ENCODE measurements around the gene CBX8.

The CBX8 gene

DNA sequence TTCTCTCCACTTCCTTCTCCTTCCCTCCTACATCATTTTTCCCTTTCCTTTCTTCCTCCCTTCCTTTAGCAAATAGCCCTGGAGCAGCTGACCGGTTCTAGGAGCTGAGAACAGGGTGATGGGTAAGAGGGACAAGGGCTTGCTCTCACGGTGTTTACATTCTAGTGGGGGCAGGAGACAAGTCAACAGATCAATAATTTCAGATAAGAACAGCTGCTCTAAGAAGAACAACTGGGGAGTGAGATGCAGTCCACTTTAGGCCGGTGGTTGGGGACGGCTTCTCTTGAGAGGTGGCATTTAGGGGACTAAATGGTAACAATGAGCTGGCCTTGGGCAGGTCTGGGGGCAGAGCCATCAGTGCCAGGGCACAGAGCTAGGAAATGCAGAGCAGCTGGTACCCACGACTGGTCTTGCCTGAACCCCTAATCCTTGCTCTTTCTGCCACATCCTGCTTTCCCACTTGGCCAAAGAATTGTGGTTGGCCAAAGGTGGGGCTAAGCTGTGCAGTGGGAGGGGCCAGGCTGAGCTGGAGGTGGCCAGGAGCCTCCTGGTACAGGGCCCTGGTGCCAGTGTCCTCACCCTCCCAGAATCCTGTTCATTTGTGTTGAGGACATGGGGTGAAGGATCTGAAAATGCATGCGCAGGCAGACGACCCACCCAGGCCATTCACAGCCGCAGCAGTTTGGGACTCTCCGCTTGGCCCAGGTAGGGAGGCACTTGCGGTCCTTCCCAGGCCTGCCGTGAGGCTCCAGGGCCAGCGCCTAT lies 24.6 kb upstream of the CBX8 start:
- no peak for DNase-seq (ENCODE audit: extremely low read depth in 1 of 2, low read depth in 1 of 2)

DNA sequence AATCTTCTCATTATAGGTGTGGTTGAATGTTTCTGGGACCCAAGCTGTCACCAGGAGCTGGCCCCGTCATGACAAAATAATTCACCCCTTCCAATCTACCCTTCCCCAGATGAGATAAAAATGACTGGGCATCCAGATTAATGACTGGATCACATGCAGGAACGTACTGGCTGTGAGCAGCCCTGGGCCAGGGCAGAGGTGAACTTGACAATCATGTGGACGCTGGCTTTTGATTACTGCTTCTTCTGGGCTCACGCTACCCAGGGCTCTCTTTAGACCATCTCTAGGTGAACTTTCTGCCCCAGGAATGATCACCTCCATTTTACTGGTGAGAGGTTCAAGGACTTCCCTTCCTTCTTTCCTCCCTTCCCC lies 24.1 kb upstream of the CBX8 start:
- no peak for DNase-seq (ENCODE audit: extremely low read depth in 1 of 2, low read depth in 1 of 2)

DNA sequence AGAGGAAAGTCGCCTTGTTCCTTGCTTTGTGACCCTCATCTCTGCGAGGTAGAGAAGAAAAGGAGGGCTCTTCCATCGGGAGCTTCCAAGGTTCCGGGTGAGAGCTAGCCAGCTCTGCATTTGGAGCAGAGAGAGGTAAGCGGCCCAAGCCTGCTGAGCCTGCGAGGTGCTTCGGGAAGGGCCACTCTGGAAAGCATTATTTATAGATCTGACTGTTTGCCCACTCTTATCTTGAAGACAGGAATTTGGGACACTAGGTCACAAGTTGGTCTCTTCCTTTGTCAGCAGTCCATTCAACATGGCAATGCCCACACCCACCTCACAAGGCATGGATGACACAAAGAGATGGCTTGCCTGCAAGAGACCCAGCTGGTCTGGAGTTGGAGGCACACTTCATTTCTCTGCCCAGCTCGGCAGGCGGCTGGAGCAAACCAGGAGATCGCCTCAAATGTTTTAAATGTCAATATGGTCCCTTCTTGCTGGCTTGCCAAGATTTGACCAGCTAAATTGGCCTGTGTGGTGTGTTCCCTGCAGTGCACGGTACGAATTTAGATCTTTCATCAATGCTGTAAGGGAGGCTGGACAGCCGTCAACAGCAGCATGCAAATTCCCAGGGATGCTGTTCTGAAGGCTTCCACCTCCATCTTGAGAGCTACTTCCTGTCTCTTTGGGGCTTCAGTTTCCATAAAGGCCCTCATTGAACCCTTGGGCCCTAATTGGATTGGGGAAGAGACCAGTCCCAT lies 22.8 kb upstream of the CBX8 start:
- no peak for DNase-seq (ENCODE audit: extremely low read depth in 1 of 2, low read depth in 1 of 2)

DNA sequence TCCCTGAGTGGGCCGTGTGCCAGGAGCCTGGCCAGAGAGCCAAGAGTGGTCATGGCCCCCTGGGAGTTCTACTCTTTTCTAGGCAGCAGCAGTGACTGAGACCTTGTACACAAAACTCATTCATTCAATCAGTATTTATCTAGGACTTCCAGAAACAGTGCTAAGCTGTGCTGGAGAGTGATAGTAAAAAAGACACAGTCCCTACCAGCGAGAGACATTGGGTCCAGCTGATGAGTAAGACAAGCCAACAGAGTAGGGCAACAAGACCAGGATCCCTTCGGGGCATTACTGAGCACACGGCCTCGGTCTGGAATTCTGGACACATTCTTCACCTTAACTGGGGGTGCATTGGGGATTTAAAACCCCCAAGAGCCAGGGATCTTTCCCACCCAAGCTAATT lies 22.2 kb upstream of the CBX8 start:
- no peak for DNase-seq (ENCODE audit: extremely low read depth in 1 of 2, low read depth in 1 of 2)

DNA sequence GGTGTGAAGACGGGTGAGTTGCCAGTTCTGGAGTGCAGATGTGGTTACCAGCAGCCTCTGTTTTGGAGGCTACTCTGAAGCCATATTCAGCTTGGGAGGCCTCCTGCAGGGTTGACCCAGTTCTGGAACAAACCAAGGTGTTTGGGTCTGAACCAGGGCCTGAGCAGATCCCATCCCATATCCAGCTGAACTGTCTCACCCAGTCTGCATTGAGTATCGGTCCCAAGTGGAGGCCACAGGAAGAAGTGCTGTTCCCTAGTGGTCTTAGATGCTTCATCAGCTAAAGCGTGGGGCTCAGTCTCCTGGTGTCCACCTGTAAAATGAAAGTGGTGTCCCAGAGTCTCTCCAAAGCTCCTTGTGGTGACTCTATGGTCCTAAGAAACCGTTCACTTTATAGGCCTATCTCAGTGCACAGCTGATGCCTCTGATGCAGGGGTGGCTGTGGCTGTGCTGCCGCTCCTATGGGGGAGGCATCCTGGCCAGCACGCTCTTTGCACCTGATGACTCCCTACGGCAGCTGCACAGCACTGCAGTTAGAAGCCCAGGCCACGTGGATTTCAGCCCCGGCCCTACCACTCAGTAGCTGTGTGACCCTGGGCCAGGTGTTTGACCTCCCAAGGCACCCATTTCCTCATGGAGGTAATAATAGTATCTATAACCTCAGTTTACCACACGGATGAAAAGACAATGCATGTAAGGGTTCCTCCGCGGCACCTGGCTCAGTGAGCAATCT lies 21.3 kb upstream of the CBX8 start:
- DNase-seq (ENCODE audit: extremely low read depth in 1 of 2, low read depth in 1 of 2): no peak

DNA sequence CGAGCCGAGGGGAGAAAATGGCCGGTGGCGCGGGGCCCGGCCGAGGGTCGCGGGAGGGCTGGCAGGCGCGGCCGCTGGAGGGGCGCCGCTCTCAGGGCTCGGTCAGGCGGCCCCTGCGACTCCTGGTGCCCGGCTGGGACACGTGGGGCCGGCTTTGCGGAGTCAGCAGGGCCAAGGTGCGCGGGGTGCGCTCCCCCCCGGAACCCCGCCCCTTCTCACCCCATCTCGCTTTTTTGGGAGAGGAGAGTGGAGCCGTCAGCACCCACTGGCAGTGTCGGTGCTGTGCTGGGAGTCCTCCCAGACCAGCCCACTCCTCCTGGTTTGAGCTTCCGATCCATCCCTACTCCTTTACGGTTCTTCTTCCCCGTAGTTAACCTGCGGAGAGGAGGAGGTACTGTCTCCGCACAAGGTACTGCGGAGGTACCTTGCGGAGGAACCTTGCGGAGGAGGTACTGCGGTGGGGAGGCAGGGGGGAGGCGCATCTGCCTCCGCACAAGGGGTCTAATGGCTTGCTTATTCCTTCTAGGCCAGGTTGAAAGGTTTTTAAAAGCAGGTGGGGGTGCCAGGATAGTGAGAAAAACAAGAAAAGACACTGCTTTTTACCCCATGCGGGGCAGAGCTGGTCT lies 19.1 kb upstream of the CBX8 start:
- DNase-seq (ENCODE audit: extremely low read depth in 1 of 2, low read depth in 1 of 2): no peak

DNA sequence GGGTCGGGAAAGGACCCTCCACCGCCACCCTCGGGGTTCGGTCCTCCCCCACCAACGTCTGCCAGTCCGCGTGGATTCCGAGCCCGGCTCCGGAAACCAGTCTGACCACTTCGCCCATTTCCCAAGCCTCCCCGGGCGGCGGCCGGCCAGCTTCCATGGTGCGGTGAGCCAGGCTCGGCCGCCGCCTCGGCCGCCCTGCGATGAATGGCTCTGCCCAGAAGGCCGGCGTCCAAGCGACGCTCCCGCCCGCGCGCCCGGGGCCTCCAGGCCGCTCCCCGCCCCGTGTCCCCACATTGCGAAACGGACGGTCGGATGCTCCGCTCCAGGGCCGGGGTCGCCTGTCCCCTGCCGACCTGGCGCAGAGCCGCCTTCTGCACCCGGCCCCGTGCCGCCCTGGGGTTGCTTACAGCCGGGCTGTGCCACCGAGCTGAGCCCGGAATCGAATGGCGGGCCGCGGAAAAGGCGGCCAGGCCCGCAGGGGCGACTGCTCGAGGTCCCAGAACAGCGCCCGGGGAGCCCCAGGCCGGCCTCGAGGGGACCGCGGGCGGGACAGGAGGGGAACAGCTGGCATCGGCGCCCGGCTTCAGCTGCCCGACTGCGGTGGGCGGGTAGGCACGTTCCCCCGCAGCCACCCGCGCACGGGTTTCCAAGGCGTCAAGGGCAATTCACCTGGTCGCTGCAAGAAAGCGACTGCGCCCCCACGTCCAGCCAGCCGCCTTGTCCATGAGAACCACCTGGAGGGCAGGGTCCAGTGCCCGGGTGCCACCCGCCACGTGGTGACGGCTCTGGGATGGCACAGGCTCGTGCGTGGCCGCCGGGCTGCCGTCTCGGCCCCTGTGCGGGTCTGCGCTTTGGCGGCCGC lies 18.3 kb upstream of the CBX8 start:
- no peak for DNase-seq (ENCODE audit: extremely low read depth in 1 of 2, low read depth in 1 of 2)

DNA sequence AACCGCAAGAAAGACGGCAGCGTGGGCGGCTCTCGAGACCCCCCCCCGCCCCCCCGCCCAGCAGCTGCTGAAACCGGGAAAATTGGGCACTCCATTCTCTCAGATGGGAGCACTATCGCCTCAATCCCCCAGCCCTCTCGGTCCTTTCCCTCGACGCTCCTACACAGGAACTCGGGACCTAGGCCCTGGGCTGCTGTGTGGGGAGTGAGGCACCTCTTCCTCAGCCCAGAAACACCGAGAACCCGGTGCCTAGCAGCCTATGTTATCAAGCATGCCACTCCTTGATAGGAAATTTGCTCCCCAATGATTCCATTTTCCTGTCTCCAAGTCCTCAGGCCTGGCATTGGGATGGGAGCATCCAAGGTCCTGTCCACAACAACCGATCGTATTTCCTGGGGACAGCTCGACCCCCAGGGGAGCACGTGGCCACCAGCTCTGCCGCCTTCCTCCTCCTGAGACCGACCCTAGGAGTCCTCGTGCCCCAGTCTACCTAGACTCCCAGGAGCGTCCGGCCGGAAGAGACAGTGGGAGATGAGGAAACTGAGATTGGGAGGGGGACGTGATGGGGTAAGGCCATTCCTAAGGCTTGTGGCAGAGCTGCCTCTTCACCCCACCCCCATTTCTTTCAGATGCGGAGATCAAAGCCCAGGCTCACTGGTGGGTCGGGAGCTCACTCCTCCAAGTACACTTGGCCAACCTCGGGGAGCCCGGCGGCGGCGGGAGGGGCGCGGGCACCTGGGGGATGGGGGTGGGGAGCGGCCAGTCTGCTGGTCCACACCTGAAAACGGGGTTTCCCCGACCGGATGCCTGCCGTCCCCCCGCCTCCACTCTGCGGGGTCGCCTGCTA lies 17.5 kb upstream of the CBX8 start:
- DNase-seq (ENCODE audit: extremely low read depth in 1 of 2, low read depth in 1 of 2): no peak

DNA sequence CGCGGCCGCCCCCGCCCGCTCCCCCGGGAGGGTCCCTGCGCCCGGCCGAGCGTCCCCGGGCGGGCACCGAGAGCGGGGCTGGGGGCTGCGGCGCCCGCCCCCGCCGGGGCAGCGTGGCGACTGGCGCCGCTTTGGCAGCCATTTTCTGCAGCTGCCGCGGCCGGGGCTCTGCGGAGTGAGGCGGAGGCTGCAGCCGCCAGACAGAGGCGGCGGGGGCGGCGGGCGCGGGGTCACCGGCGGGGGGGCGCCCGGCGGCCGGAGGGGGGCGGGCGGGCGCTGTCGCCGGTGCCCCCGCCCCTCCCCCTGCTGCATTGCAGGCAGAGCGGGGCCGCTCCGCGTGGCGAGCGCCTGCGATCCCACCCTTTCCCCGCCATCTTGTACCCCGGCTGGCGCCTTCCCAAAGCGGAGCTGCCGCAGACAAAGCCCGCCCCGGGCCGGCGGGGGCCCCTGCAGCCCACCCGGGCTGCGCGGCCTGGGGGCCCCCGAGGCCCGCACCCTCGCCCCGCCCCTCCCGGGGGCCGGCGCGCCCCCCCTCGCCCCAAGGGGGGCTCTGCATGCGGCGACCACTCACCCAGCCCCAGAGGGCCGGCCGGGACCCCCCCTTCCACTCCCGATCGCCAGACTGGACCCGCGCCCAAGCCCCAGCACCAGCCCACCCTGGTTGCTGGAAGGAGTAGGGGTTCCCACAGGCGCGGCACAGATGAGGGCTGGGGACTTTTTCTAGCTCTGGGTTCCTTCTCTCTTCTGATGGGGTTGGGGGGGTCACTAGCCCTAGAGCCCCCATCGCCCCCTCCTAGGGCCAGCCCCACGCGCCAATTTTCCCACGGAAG lies 16.6 kb upstream of the CBX8 start:
- no peak for DNase-seq (ENCODE audit: extremely low read depth in 1 of 2, low read depth in 1 of 2)

DNA sequence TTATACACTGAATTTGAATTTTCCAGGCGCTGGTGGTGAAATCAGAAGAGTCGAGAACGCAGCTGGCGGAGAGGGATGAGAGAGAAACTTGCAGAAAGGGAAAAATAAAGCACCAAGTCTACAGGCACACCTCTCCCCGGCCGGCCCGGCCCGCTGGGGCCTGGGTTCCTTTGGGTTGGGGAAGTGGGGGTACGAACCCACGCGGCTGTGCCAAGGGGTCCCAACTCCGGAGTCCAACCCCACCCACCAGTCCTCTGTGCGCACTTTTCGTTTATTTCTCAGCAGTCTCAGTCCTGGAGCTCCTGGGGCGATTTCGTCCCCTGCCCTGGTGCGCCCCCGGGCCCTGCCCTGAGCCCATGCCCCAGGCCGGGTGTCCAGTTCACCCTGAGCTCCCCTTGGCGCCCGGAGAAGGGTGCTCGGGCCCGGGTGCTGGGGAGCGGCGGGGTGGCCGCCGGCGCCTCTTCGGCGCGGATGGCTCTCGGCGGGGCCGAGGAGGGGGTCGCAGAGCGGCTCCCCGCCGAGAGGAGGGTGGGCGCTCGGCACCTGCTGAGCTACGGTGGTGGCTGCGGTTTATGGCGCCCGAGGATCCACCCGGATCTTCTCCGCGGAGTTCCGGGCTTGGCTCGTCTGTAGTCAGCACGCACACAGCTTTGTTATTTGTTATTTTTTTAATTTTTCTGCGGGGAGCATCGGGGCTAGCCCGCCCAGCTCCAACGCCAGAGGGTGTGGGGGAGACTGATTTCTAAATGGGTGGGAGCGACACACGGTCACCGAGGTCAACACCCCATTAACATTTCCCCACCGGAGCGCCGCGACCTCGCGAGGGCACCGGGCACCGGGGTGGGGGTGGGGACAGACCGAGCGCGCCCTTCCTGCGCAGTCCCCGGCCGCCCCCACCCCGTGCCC lies 15.7 kb upstream of the CBX8 start:
- DNase-seq (ENCODE audit: extremely low read depth in 1 of 2, low read depth in 1 of 2): no peak

DNA sequence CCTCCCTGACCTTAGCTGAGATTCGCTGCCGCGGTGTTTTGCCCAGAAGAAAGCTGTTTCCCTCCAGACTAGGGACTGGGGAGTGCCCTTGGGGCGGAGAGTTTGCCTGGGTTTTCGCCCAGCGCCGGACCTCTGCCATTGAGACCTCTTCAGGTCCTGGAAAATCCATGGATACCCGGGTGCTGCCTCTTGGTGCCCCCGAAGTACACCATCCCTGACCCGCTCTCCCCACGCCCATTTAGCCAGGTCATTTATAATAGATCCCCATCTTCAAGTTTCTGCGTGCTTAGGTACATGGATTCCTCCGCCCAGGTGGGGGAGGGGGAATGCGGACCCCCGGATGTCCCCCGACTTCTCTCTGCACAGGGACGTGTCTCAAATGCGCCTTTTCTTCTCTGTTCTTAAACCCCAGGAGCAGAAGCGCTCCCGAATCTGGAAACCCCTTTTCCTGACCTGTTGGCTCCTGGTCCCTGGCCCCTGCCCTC lies 15.0 kb upstream of the CBX8 start:
- no peak for DNase-seq (ENCODE audit: extremely low read depth in 1 of 2, low read depth in 1 of 2)

DNA sequence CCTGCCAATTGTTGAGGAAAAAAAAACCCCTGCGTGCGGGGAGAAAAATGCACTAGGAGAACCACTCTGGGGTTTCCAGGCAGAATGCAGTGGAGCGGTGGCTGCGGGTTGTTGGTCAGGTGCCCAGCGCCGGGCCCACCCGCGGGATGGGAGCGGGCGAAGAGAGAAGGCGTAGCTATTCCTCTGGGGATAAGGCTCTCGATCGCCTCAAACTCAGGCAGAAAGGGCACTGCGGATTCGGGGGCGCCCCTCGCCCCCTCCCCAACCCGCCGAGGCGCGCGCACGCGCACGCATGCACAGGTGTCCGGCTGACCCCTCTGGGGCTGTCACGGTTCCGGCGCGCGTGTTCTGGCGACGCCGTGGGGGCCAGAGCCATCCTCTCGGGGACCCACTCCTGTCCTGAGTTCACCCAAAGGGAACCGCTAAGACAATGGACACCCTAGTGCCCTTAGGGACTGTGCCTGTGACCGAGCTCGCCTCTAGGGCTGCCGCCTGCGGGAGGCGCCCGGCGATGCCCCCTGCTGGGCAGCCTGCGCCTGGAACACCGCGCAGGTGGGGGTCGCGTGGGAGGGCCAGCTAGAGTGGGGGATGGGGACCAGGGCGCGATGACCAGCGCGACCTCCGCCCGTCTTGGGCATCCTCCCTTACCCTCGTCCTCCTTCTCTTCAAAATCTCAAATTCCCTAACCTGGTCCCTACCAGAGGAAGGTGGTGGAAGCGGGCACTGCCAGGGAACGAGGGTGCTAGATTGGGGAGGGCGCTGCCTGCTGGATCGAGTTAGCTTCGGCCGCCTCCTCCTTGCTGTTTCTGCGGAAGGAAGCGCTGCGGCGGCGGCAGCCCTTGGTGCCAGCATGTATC lies 14.4 kb upstream of the CBX8 start:
- DNase-seq (ENCODE audit: extremely low read depth in 1 of 2, low read depth in 1 of 2): no peak

DNA sequence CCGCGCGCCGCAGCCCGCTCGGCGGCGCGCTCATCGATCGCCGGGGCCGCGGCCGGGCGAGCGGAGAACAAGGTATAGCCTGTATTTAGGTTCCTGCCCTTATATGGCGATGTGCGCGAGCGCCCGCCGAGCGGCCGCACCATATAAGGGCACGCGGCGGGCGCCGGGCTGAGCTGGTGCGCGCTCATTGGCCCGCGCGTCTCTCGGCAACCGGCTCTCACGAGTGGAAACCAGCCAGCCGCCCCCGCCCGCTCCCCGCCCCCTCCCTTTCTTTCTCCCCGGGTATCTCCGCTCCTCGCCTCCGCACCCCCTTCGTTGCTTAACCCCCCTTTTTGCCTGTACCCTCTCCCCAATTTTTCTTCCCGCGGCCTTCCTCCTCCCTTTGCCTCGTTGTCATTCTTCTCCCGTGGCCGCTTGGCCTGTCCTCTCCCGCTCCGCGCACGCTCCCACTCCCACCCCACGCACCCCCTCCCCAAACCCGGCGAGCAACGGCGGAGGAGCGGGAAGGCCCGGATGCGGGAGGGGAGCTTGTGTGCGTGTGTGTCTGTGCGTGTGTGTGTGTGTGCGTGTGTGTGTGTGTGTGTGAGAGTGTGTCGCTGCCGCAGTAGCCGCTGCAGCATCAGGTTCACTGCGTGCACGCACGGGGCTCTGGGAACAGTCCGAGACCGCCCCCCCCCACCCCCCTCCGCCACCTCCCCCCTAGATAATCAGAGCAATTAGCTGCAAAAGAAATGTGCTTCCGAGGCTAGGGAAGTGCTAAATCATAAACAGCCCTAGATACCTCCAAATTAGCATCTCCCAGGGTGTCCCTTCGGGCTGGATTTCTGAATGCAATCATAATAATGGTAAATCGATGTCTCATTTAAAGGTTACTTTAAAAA lies 13.5 kb upstream of the CBX8 start:
- DNase-seq (ENCODE audit: extremely low read depth in 1 of 2, low read depth in 1 of 2): peak; percentile 53 to 55

DNA sequence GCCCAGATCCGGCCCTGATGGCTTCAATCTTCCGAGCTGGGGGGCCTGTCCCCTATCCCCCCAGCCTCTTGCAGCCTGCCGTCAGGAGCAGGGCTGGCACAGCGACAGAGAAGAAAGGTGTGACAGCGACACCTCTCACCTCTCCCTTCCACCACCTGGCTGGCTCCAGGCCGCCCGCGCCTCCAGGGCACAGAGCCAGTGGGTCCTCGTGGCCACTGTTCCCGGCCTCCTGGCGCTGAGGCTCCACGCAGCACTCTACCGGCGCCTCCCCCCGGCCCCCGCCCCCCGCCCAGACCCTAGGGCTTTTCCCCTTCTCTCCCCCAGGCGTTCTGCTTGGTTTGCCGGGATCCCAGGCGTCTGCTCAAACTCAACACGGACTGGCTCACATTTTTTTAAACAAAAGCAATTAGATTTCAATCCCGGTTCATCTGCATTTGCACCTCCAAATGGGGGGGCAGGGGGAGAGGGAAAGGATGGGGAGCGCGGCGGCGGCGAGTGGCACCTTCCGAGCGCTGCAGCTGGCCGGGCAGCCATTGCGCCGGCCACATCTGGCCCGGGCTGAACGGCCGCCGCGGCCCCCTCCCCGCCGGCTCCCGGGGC lies 12.8 kb upstream of the CBX8 start:
- DNase-seq (ENCODE audit: extremely low read depth in 1 of 2, low read depth in 1 of 2): no peak

Data from stimulated activated CD8-positive, alpha-beta memory T cell treated with anti-CD3 and anti-CD28 coated beads, Interleukin-7, amount 100 ng/mL, for 48 hours (primary cell).